HepG2 (cell line): Measurements from ENCODE around the gene RAB40C. TPM values are rescaled to one million over a fixed set of nuclear protein-coding genes. Genes with fewer than 3 reads are reported as not detected.

Source experiments
- ATAC-seq: fragments of 200-7000 bp; cut with Tn5 transposase; 3 replicates; pipeline ENCODE4 v1.9.1; 2020; ENCODE audit warnings: mild to moderate bottlenecking, moderate library complexity
- BruUV-seq: library from RNA; stranded (reverse); fragments of 400-500 nt; replicated peaks from 2 replicates; lab custom pipeline; 2021; lab: Mats Ljungman, UMichigan
- CTCF ChIA-PET: fragments of 300-600 bp; formaldehyde crosslinking; extraction: SDS; loops from one replicate; lab custom pipeline; 2021; ENCODE audit warnings: low total read pairs, inconsistent platforms, low intra/inter-chr PET ratio; lab: Yijun Ruan, JAX
- POLR2A ChIA-PET: fragments of 350-600 bp; sonication (Branson Sonifier 250); formaldehyde crosslinking; loops from one replicate; lab custom pipeline; 2020; ENCODE audit warnings: antibody characterized with exemption, inconsistent platforms; lab: Yijun Ruan, JAX
- DNase-seq: peaks from one replicate; pipeline ENCODE4 v3.0.0-alpha.2; 2015; ENCODE audit warnings: low spot score
- FAIRE-seq: peaks from 3 replicates; lab custom pipeline; 2011; peaks lifted over from hg19 to GRCh38; lab: Jason Lieb, UNC
- H2AFZ ChIP-seq: one replicate; pipeline ENCODE4 v1.6.1; 2011; ENCODE audit warnings: low read length, inconsistent platforms
- H3K27ac ChIP-seq: fragments of 300-600 bp; 3 replicates; pipeline ENCODE4 v1.8.0; 2011; ENCODE audit warnings: mixed run types, mild to moderate bottlenecking, mixed read lengths, low read length, inconsistent platforms; ENCODE audit not compliant: insufficient read depth; ENCODE audit errors: extremely low read length
- H3K27me3 ChIP-seq, 2 experiments: fragments of 200-600 bp in 1 of 2; 2 replicates in 1 of 2; 3 replicates in 1 of 2; pipeline versions ENCODE4 v1.6.0 to v1.8.0; 2011; ENCODE audit warnings: low read length in 2 of 2, mild to moderate bottlenecking in 2 of 2, moderate library complexity in 2 of 2, inconsistent platforms in 1 of 2; ENCODE audit not compliant: insufficient read depth in 2 of 2, control insufficient read depth in 1 of 2
- H3K36me3 ChIP-seq, 2 experiments: fragments of 200-600 bp in 1 of 2; replicated peaks in 1 of 2; 2 replicates in 1 of 2; 3 replicates in 1 of 2; pipeline versions ENCODE4 v1.5.1 to v1.8.0; 2011; ENCODE audit warnings: low read length in 2 of 2, inconsistent platforms in 1 of 2; ENCODE audit not compliant: insufficient read depth in 2 of 2, control insufficient read depth in 1 of 2
- H3K4me1 ChIP-seq: 2 replicates; pipeline ENCODE4 v1.5.1; 2012; ENCODE audit warnings: low read length, inconsistent platforms; ENCODE audit not compliant: insufficient read depth
- H3K4me2 ChIP-seq: 2 replicates; pipeline ENCODE4 v1.6.0; 2011; ENCODE audit warnings: low read depth, low read length, inconsistent platforms
- H3K4me3 ChIP-seq, 3 experiments: fragments of 200-600 bp in 1 of 3; sonication (generic), shearing (Covaris generic) in 1 of 3; replicated peaks in 1 of 3; 2 replicates each; pipeline ENCODE4 v1.5.1; 2011 to 2016; ENCODE audit warnings: low read length in 3 of 3, inconsistent platforms in 2 of 3, low read depth in 2 of 3, mild to moderate bottlenecking in 2 of 3, control low read depth in 1 of 3, mixed read lengths in 1 of 3; ENCODE audit not compliant: insufficient read depth in 1 of 3
- H3K79me2 ChIP-seq: one replicate; pipeline ENCODE4 v1.6.1; 2011; ENCODE audit warnings: low read length, inconsistent platforms; ENCODE audit not compliant: insufficient read depth
- H3K9ac ChIP-seq: 2 replicates; pipeline ENCODE4 v1.6.0; 2011; ENCODE audit warnings: mild to moderate bottlenecking, low read depth, low read length, inconsistent platforms; ENCODE audit not compliant: insufficient read depth
- H3K9me3 ChIP-seq: 2 replicates; pipeline ENCODE4 v1.5.1; 2012; ENCODE audit warnings: mild to moderate bottlenecking, low read length
- H4K20me1 ChIP-seq: 2 replicates; pipeline ENCODE4 v1.6.0; 2011; ENCODE audit warnings: inconsistent platforms, mild to moderate bottlenecking, low read length, moderate library complexity; ENCODE audit not compliant: insufficient read depth
- AHDC1 ChIP-seq: sonication (generic); formaldehyde crosslinking; IDR thresholded peaks from 2 replicates; pipeline ENCODE4 v1.5.1; 2020; ENCODE audit warnings: mild to moderate bottlenecking, missing genetic modification reagents, borderline replicate concordance
- CAMTA2 ChIP-seq: sonication (generic); formaldehyde crosslinking; IDR thresholded peaks from 2 replicates; pipeline ENCODE4 v1.4.0; 2020; ENCODE audit warnings: mild to moderate bottlenecking, missing genetic modification reagents, borderline replicate concordance
- CREM ChIP-seq, 2 experiments: sonication (generic) in 1 of 2; formaldehyde crosslinking in 1 of 2; IDR thresholded peaks; 2 replicates each; pipeline versions ENCODE4 v1.4.0 to v1.6.1; 2016 to 2020; ENCODE audit warnings: antibody characterized with exemption in 1 of 2, mild to moderate bottlenecking in 1 of 2, missing genetic modification reagents in 1 of 2
- HNRNPUL1 ChIP-seq: fragments of 200-400 bp; formaldehyde crosslinking; IDR thresholded peaks from 2 replicates; pipeline ENCODE4 v1.6.1; 2017; ENCODE audit warnings: low read depth, mild to moderate bottlenecking, low read length, moderate library complexity
- HOXA5 ChIP-seq: sonication (generic); formaldehyde crosslinking; IDR thresholded peaks from 2 replicates; pipeline ENCODE4 v1.4.0; 2020; ENCODE audit warnings: missing genetic modification reagents
- MAX ChIP-seq: IDR thresholded peaks from 2 replicates; pipeline ENCODE4 v1.6.1; 2012; ENCODE audit warnings: inconsistent platforms
- RBFOX2 ChIP-seq: fragments of 200-400 bp; formaldehyde crosslinking; IDR thresholded peaks from 2 replicates; pipeline ENCODE4 v1.6.1; 2017; ENCODE audit warnings: low read depth, mild to moderate bottlenecking, low read length
- SALL2 ChIP-seq: sonication (generic); formaldehyde crosslinking; IDR thresholded peaks from 2 replicates; pipeline ENCODE4 v1.8.1; 2023; ENCODE audit warnings: mild to moderate bottlenecking, missing genetic modification reagents, inconsistent platforms
- SOX6 ChIP-seq, 2 experiments: fragments of 450-650 bp in 1 of 2; sonication (generic) in 1 of 2; formaldehyde crosslinking in 1 of 2; IDR thresholded peaks; 2 replicates each; pipeline versions ENCODE4 v1.4.0 to v1.6.1; 2017 to 2020; ENCODE audit warnings: antibody characterized with exemption in 1 of 2, mild to moderate bottlenecking in 1 of 2, missing genetic modification reagents in 1 of 2
- XBP1 ChIP-seq: sonication (generic); formaldehyde crosslinking; IDR thresholded peaks from 2 replicates; pipeline ENCODE4 v1.5.0; 2020; ENCODE audit warnings: missing genetic modification reagents
- ZC3H4 ChIP-seq: sonication (generic); formaldehyde crosslinking; IDR thresholded peaks from 2 replicates; pipeline ENCODE4 v1.4.0; 2020; ENCODE audit warnings: missing genetic modification reagents, borderline replicate concordance
- ZFY ChIP-seq: sonication (generic); formaldehyde crosslinking; IDR thresholded peaks from 2 replicates; pipeline ENCODE4 v1.4.0; 2020; ENCODE audit warnings: missing genetic modification reagents
- ZNF224 ChIP-seq: sonication (generic); formaldehyde crosslinking; IDR thresholded peaks from 2 replicates; pipeline ENCODE4 v1.5.0; 2020; ENCODE audit warnings: mild to moderate bottlenecking, missing genetic modification reagents
- ZNF24 ChIP-seq: fragments of 450-650 bp; IDR thresholded peaks from 2 replicates; pipeline ENCODE4 v1.6.1; 2017; ENCODE audit warnings: antibody characterized with exemption, mild to moderate bottlenecking
- ZNF547 ChIP-seq: sonication (generic); formaldehyde crosslinking; IDR thresholded peaks from 2 replicates; pipeline ENCODE4 v1.5.1; 2020; ENCODE audit warnings: mild to moderate bottlenecking, missing genetic modification reagents
- ZNF572 ChIP-seq: sonication (generic); formaldehyde crosslinking; IDR thresholded peaks from 2 replicates; pipeline ENCODE4 v1.5.1; 2020; ENCODE audit warnings: mild to moderate bottlenecking, missing genetic modification reagents
- ZNF598 ChIP-seq: sonication (generic); formaldehyde crosslinking; IDR thresholded peaks from 2 replicates; pipeline ENCODE4 v1.5.1; 2020; ENCODE audit warnings: mild to moderate bottlenecking, missing genetic modification reagents, borderline replicate concordance
- WGBS: methylation state at CpG from one replicate; pipeline ENCODE4 v1.1.6; 2017; ENCODE audit warnings: low lambda C conversion rate; 5-methylcytosine and 5-hydroxymethylcytosine counted together
- in situ Hi-C: cut with HindIII; loops from 2 replicates; pipeline ENCODE4 v1.10.0; 2017; ENCODE audit warnings: low pct_unique_long_range_greater_than_20kb; ENCODE audit not compliant: extremely low pct_ligation_motif_present
- intact Hi-C: fragments of 100-400 bp; cut with micrococcal nuclease; formaldehyde crosslinking; loops from one replicate; pipeline ENCODE4 v1.10.0; 2022; ENCODE audit not compliant: unreplicated experiment
- polyA plus RNA-seq, 8 experiments: library from polyadenylated mRNA; depleted of rRNA in 3 of 8; stranded (reverse) in 7 of 8; unstranded in 1 of 8; fragments of >200 nt; fragmentation: Illumina TruSeq in 4 of 8; extraction: Trizol in 4 of 8; gene quantifications; 2 replicates each; pipeline versions ENCODE4 v1.2.1 to v1.2.3, GENCODE V29; 2011 to 2016; ENCODE audit warnings: low read depth in 4 of 8, missing spikeins in 1 of 8, mixed read lengths in 1 of 8; ENCODE audit not compliant: insufficient read depth in 1 of 8
- total RNA-seq, 5 experiments: library from RNA; depleted of rRNA; stranded (reverse); fragments of >200 nt; fragmentation: Illumina TruSeq; extraction: Trizol; gene quantifications; 2 replicates each; pipeline ENCODE4 v1.2.3, GENCODE V29; 2016; ENCODE audit warnings: low read depth in 1 of 5

RAB40C gene
- total and polyA plus RNA-seq, 2 of the 13 experiments (the other 11 are each of a cell fraction or from before 2014, with no cell fraction given), result 7.7 to 11.5 TPM

- H2AFZ ChIP-seq, result no peak overlapping the region
- POLR2A ChIA-PET, result interaction anchor here (0.9 to 1.6 kb wide), 3 partner anchors 10 to 42 kb away, joined by 3 to 7 read pairs (median 4); partner anchors contain the start of genes RHOT2 and STUB1
- no peak for TF ChIP-seq SOX6 (IDR thresholded peaks at IDR 0.05)
- no peak for TF ChIP-seq SOX6 (CRISPR knock-in tag; IDR thresholded peaks at IDR 0.05)
- TF ChIP-seq ZNF224 (CRISPR knock-in tag), result no peak
- TF ChIP-seq ZNF547 (CRISPR knock-in tag), result 0 out of 2 replicates have a peak, but pooled peaks have one; percentile 43
- TF ChIP-seq CREM (IDR thresholded peaks at IDR 0.05), result no peak
- TF ChIP-seq CREM (CRISPR knock-in tag; IDR thresholded peaks at IDR 0.05), result no peak
- TF ChIP-seq HNRNPUL1, result no peak
- 0 out of 2 replicates have a peak, but pooled peaks have one; percentile 6 for TF ChIP-seq ZNF598 (CRISPR knock-in tag)
- TF ChIP-seq MAX, result 0 out of 2 replicates have a peak, but pooled peaks have one; percentile 30
- no peak for TF ChIP-seq ZNF24
- TF ChIP-seq XBP1 (CRISPR knock-in tag), result no peak
- 0 out of 2 replicates have a peak, but pooled peaks have one; percentile 22 for TF ChIP-seq AHDC1
- TF ChIP-seq SALL2 (CRISPR knock-in tag), result no peak
- peak; percentile 44; the same call in 1 of the 2 replicates for TF ChIP-seq ZFY (CRISPR knock-in tag)
- TF ChIP-seq CAMTA2, result no peak
- TF ChIP-seq ZC3H4 (CRISPR knock-in tag), result no peak
- TF ChIP-seq RBFOX2, result 0 out of 2 replicates have a peak, but pooled peaks have one; percentile 7
- TF ChIP-seq HOXA5 (CRISPR knock-in tag), result no peak
- TF ChIP-seq ZNF572 (CRISPR knock-in tag), result no peak
These were observed 48.2 kb downstream of the RAB40C start for GRCh38 chr16:638034-638543.

More at GRCh38 chr16:638034-638543, 48.2 kb downstream of the RAB40C start:
- in situ Hi-C loops (no loop called here), intact Hi-C loops (no loop called here)
- CTCF ChIA-PET, result no interaction called here
- peak overlapping the region; percentile 78 for H3K27ac ChIP-seq
- peaks cover 41% of the 10 kb centered on the region for H3K4me1 ChIP-seq
- no peak for FAIRE-seq
- 71% methylated on average over 9 of the region's 15 CpGs for WGBS
- no TSS peak for BruUV-seq
- DNase-seq, result no peak
- H3K4me3 ChIP-seq, result peak overlapping the region in 1 of 3 experiments; percentile 92; a peak in 2 of 6 replicates
- H3K36me3 ChIP-seq, result no peaks in the 10 kb centered on the region; a peak in 1 of 5 replicates
- no peaks in the 10 kb centered on the region for H4K20me1 ChIP-seq
- H3K9ac ChIP-seq, result peak overlapping the region; percentile 69
- H3K27me3 ChIP-seq, result no peaks in the 10 kb centered on the region
- no peak for ATAC-seq
- H3K4me2 ChIP-seq, result peak overlapping the region; percentile 98
- peaks cover 12% of the 10 kb centered on the region for H3K79me2 ChIP-seq
- no peaks in the 10 kb centered on the region for H3K9me3 ChIP-seq
